ENCODE results near the gene ZNF365. TPM values are rescaled to one million over a fixed set of nuclear protein-coding genes. Genes with fewer than 3 reads are reported as not detected.
A peak's percentile ranks its signal among the peaks of the same experiment; 100 is the strongest.

ZNF365 gene
- total RNA-seq, 3 donors from 2014 or later, result 0.16 to 1.8 (median 0.66) TPM

GRCh38 chr10:62382831-62383230 is 8.7 kb downstream of the ZNF365 start:
- intact Hi-C loops (cut with DNase I; ENCODE audit: low total_unique reads), result no loop called here
- no peaks in the 10 kb centered on the region for H3K27me3 ChIP-seq
- no peak for DNase-seq (ENCODE audit: low spot score in 2 of 2)
- H3K4me1 ChIP-seq, result no peaks in the 10 kb centered on the region
- TF ChIP-seq POLR2A (IDR thresholded peaks at IDR 0.05), result no peak
- no peak for TF ChIP-seq CTCF (IDR thresholded peaks at IDR 0.05)
- no peak for TF ChIP-seq POLR2AphosphoS5 (IDR thresholded peaks at IDR 0.05)
- no peak overlapping the region for H3K4me3 ChIP-seq
- no peaks in the 10 kb centered on the region for H3K9me3 ChIP-seq
- H3K36me3 ChIP-seq, result no peaks in the 10 kb centered on the region
- H3K27ac ChIP-seq, result no peak overlapping the region

DNA sequence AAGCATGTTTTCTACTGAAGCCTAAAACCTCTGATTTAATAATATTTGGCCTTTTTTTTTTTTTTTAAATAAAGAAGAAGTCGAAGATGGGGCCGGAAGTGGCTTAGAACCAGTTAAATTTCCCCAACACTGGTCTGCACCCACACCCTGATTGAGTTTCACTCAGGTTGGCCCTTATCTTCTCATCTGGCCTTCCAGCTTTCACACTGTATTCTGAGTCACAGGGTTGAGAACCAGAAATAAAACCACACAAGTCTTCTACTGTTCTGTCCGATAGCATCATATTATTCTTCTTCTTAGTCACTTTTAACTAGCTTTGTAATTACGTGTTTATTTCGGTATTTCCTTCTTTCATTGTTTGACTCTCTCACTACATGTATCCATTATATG is 9.9 kb downstream of the ZNF365 start:
- no peak for TF ChIP-seq CTCF (IDR thresholded peaks at IDR 0.05)
- TF ChIP-seq POLR2A (IDR thresholded peaks at IDR 0.05), result no peak
- no peak for TF ChIP-seq POLR2AphosphoS5 (IDR thresholded peaks at IDR 0.05)
- DNase-seq (ENCODE audit: low spot score in 2 of 2), result no peak

GRCh38 chr10:62384447-62385081 is 10.4 kb downstream of the ZNF365 start:
- H3K27me3 ChIP-seq, result no peaks in the 10 kb centered on the region

More for the DNA sequence above, 9.9 kb downstream of the ZNF365 start:
- Histone ChIP-seq H3K9me3 (no peaks in the 10 kb centered on the region), H3K4me1 (no peaks in the 10 kb centered on the region), H3K4me3 (no peak overlapping the region), H3K36me3 (no peaks in the 10 kb centered on the region), H3K27ac (peak overlapping the region in 1 of 2 donors; percentile 68), H3K27me3 (no peaks in the 10 kb centered on the region)
- intact Hi-C loops (cut with DNase I; ENCODE audit: low total_unique reads), result no loop called here

DNA sequence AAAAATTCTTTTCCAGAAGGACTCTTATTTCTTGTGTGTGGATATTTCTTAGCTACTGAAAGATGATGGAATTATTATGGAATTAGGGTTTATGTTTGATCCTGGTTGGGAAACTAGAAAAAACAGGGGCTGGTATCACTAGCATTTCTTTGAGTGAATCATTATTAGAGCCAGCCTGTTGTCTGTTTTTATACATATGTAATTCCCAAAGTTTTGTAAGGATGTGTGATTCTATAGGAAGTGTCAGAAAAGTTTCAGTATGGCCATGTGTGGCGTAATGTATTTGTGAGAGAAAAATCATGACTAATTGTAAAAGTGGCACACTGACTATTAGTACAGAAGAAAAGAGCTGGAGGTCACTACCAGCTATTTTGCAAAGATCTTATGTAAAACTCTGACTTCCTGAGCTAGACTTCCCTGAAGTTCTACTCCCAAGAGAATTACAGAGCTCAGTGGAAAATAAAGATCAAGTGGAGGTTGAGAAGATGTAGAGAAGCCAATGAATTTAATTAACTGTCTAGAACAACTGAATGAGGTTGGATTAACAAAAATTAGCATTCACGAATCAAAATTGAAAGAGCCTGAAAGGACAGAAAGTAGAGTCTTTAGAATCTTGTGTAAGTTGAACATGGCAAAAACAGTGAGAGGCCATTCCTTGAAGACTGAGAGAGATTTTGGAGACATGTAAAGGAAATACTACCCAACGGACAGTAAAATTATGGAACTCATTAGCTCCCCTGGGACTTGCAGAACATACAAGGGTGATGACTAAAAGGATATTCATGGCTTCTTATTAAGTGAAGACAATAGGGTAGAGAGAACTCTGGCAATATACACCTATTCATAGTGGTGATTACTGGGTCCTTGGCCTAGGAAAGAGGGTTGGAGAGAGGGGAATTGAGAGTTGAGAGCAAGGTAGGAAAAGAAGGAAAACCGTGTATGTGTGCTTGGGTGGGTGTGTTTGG is 12.5 kb downstream of the ZNF365 start:
- TF ChIP-seq CTCF (IDR thresholded peaks at IDR 0.05), result no peak
- no peak for TF ChIP-seq POLR2AphosphoS5 (IDR thresholded peaks at IDR 0.05)
- TF ChIP-seq POLR2A (IDR thresholded peaks at IDR 0.05), result no peak
- no peaks in the 10 kb centered on the region for H3K9me3 ChIP-seq
- no peaks in the 10 kb centered on the region for H3K36me3 ChIP-seq
- no peak for DNase-seq (ENCODE audit: low spot score in 2 of 2)
- no peak overlapping the region for H3K4me3 ChIP-seq
- H3K27ac ChIP-seq, result no peak overlapping the region
- H3K27me3 ChIP-seq, result no peaks in the 10 kb centered on the region
- intact Hi-C loops (cut with DNase I; ENCODE audit: low total_unique reads), result no loop called here
- no peaks in the 10 kb centered on the region for H3K4me1 ChIP-seq

More at GRCh38 chr10:62384447-62385081, 10.4 kb downstream of the ZNF365 start:
- peak overlapping the region; percentile 10 to 68 for H3K27ac ChIP-seq
- H3K9me3 ChIP-seq, result no peaks in the 10 kb centered on the region
- no peaks in the 10 kb centered on the region for H3K4me1 ChIP-seq
- H3K36me3 ChIP-seq, result no peaks in the 10 kb centered on the region
- no peak for TF ChIP-seq CTCF (IDR thresholded peaks at IDR 0.05)
- no peak for TF ChIP-seq POLR2A (IDR thresholded peaks at IDR 0.05)
- TF ChIP-seq POLR2AphosphoS5 (IDR thresholded peaks at IDR 0.05), result no peak
- DNase-seq (ENCODE audit: low spot score in 2 of 2), result no peak
- intact Hi-C loops (cut with DNase I; ENCODE audit: low total_unique reads), result no loop called here
- H3K4me3 ChIP-seq, result no peak overlapping the region

GRCh38 chr10:62388328-62388727 is 14.2 kb downstream of the ZNF365 start:
- Histone ChIP-seq H3K4me1 (no peaks in the 10 kb centered on the region), H3K27me3 (no peaks in the 10 kb centered on the region), H3K27ac (no peak overlapping the region), H3K36me3 (no peaks in the 10 kb centered on the region), H3K9me3 (no peaks in the 10 kb centered on the region), H3K4me3 (no peak overlapping the region)
- no peak for TF ChIP-seq POLR2A (IDR thresholded peaks at IDR 0.05)
- intact Hi-C loops (cut with DNase I; ENCODE audit: low total_unique reads), result no loop called here
- DNase-seq (ENCODE audit: low spot score in 2 of 2), result no peak

Data from breast epithelium (tissue), 4 donors.